HG03060 (cell line): Measurements from ENCODE around the gene EPHA6.

Experiments
- ATAC-seq: cut with Tn5 transposase; IDR thresholded peaks from one replicate; pipeline ENCODE4 v1.9.1; 2021; ENCODE audit warnings: low read depth, moderate number of reproducible peaks; ENCODE audit not compliant: unreplicated experiment

The EPHA6 gene

DNA sequence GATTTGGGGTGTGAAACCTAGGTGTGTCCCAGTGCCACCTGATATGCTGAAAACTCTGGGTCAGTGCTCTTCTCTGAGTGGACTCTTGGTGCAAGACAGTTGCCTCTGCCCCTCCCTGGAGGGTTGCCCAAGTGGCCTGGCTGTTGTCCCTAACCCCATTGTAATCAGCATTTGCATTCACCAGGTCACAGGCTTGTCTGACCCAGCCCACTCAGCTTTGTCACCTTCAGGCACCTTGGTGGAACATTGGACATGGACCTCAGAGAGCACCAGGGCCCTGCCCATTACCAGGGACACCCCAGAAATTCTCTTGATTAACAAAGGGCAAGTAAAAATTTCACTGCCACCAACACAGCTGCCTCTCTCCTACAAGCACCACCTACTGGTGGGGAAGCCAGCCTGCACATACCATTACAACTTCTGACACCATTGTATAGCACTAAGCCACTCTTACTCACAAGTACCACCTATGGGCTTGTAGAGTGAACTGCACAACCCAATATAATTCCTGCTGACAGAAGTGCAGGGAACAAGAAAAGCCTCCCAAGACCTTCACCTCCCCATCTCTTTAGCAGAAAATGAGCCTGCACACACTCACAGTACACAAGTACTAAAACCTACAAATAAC lies 324.6 kb downstream of the EPHA6 start:
- ATAC-seq, result peak; percentile 69

DNA sequence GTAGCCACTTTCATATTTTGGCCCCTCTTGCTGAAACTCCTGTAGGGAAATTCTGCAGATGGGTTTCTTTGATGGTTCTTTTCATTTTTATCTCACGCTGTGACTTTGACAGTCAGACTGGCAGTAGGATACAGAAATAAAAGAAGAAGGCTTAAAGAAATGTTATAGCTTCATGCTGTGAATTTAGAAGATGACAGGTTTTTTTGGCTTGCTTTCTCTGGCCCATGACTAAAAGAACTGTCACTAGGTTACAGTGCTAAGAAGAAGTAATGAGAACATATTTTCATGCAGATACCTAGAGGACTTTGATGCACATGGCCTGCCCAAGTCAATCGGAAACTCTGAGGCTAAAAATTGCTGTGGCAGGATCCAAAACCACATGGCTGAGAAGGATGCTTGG lies 334.5 kb downstream of the EPHA6 start:
- no peak for ATAC-seq

DNA sequence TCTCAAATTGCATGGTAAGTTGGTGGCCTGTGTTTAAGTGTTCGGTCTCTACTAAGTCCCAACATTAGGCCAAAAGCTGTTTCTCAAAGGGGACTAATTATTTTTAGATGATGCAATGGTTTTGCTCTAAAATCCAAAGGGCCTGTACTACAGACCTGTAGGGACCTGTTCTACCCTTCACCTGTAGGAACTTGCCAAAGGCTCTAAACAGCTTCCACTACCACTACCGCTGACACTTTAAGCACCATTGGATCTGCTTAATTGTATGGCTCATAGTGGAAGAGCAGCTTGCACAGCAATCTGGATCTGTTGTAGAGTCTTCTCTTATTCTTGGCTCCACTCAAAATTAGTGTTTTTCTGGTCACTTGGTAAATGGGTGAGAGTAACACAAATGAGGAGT lies 346.8 kb downstream of the EPHA6 start:
- ATAC-seq, result no peak

DNA sequence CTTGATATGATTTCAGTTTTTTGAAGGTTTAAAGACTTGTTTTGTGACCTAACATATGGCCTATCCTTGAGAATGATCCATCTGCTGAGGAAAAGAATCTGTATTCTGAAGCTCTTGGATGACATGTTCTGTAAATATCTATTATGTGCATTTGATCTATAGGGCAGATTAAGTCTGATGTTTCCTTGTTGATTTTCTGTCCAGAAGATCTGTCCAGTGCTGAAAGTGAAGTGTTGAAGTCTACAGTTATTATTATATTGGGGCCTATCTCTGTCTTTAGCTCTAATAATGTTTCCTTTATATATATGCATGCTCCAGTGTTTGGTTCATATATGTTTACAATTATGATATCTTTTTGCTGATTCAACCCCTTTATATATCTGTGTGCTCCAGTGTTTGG lies 362.8 kb downstream of the EPHA6 start:
- no peak for ATAC-seq

DNA sequence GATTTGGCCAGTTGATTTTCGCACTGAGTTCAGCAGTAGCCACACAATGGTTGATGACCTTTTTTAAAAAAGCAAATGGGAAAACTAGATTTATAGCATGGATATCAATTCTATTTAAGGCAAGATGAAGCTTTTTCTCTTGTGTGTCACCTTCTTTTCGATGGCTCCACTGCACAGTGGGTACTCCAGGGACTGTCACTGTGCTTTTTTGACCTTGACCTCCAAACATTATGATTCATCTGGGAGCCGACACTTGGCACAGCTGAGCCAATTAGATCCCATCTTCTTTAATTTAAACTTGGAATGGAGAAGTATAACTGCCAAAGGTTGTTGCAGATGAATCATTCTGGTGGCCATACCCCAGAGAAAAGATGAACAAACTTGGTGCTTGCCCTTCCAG lies 367.3 kb downstream of the EPHA6 start:
- ATAC-seq, result no peak

DNA sequence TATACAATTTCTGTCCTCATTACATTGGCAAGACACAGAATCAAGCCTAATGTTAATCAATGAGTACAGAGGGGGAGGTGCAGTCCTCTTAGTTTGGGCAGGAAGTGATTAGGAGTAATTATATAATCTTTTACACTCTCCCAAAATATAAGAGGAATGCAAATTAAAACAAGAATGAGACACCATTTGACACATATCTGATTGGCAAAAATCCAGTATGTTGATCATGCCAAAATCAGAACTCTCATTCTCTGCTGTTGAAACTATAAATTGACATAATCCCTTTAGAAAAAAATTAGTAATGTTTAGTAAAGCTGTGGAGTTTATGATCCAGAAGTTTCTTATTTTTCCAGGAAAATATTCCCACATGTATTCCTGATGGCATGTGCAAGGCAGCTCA lies 373.4 kb downstream of the EPHA6 start:
- ATAC-seq, result no peak

DNA sequence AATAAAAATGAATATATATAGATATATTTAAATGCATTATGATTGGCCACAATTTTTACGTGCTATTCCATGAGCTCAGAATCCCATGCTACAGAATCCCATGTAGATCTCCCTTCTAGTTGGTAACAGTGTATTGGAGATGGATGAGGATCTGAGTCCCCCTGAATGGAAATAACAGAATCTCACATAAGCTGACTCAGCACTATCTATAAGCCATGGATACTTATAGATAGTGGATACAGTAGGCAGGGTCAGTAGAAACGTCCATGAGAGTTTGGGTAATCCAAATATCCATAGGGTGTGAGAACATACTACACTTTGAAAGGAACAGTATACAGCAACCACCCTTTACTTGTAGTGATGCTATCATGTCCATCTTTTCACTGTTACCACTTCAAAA lies 375.4 kb downstream of the EPHA6 start:
- no peak for ATAC-seq

DNA sequence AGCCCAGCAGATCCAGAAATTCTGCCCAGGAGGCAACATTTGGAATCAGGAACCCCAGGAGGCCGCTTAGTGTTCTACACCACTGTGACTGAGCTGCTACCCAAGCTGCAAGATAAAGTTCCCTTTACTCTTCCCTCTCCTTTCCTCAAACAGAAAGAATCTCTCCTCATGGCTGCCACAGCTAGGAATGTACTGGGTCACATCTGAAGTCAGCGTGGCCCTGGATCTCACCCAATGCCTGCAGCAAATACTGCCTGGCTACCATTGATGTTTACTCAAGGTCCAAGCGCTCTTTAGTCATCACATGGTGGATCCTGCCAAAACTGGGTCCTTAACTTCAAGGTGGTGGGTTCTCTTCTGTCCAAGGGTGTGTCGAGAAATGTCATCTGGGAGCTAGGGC lies 382.7 kb downstream of the EPHA6 start:
- ATAC-seq, result no peak

DNA sequence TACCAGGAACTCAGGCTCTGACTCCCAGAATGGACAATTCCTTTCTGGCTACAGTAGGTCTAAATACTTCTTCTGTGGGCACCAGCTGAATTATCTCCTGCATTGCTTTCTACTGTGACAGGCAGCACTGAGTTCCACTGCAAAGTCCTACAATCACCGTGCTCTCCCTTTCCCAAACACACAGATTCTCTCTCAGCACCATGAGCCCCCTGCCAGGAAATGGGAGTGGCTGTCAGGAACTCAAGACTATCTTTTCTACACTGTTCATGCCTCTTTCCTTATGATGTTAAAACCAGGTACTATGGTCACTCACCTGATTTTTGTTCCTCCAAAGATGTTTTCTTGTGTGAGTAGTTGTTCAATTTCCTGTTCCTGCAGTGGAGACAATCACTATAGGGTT lies 383.4 kb downstream of the EPHA6 start:
- ATAC-seq, result no peak

DNA sequence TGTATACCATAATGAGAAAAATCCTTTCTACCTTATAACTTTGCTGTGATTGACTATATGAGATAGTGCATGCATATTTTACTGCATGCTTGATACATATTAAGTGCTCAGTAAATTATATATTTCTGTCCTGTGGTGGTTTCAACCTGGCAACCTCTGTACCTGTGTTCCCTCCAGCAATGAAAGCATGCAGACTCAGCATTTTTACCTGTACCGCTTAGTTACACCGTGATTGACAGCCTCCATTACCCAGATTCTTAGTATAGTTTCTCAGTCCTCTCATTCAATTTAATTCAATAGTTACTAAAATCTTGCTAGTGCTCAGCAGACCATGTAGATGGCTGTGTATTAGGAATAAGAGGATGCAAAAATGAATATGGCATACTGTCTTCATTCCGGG lies 386.0 kb downstream of the EPHA6 start:
- ATAC-seq, result no peak

DNA sequence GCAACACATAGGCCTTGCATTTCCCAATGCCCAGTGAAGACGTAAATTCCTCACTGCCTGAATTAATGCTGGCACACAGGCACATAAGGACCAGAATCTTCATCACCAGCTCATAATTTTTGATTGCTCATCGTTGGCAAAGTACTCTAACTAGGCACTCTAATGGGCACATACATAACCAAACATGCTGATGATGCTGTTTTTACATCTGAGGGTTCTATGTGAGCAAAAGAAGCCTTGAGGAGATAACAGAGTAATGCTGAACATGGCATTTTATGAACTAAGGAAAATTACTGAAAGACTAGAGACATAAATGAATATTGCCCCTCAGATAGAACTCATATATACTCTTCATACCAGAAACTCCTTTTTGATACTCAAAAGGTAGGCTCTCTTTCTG lies 387.4 kb downstream of the EPHA6 start:
- ATAC-seq, result no peak

DNA sequence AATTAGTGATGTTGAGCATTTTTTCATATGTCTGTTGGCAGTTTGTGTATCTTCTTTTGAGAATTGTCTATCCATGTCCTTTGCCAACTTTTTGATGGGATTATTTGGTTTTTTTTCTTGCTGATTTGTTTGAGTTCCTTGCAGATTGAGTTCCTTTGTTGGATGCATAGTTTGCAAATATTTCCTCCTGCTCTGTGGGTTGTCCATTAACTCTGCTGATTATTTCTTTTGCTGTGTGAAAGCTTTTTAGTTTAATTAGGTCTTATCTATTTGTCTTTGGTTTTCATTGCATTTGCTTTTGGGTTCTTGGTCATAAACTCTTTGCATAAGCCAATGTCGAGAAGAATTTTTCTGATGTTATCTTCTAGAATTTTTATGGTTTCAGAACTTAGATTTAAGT lies 414.6 kb downstream of the EPHA6 start:
- ATAC-seq, result no peak

DNA sequence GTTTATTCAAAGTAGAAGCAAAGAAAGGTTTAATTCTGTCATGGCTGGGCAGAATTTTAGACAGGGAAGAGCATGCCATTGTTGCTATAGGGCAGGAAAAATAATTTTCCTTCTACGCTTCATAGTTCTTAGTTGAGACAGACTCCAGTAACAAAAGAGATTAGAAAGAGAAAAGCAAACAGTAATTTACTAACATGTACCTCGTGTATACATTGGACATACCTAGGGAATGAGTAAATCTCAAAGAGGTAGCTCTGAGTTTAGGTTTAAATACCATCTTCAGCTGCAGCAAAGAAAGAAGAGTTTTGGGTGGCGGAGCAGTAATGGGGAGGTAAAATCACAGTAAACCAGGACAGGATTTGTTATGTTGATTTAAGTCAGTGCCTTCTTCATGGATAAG lies 416.1 kb downstream of the EPHA6 start:
- ATAC-seq, result no peak

DNA sequence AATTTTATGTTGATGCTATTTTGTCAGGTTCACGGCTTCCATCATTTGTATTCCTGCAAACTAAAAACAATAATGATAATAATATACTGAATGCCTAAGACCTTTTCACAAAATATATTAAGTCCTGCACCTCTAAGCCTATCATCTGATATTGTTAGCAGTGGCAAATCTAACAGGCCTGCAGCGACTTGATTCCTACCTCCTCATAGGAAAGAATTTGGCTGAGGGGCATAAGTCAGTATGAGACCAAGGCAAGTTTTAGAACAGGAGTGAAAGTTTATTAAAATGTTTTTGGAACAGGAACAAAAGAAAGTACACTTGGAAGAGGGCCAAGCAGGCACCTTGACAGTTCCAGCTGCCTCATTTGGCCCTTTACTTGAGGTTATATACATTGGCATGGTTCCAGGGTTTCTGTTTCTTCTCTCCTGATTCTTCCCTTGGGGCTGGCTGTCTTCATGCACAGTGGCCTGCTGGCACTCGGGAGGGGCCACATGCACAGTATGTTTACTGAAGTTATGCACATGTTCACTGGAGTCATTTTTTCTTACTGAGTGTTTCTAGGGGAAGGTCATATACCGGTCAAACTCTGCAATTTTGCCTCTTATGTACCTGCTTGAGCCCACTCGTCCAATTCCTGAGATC lies 418.1 kb downstream of the EPHA6 start:
- ATAC-seq, result no peak

DNA sequence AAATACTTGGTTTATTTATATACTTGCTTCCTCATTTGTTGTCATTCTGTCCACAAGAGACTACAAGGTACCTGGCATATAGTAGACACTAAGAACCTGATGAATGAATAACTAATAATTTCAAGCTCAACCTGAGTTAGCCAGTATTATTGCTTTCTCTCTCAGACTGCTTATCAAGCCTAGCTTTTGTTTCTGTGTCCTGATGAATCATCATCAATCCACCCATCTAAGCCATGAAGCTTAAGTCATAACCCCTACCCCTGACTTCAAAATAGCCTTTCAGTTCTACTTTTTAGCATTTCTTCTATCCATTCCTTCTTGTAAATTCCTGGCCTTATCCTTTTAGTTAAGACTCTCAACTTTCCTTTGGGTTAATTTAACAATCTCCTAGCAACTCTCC lies 420.8 kb downstream of the EPHA6 start:
- ATAC-seq, result no peak

DNA sequence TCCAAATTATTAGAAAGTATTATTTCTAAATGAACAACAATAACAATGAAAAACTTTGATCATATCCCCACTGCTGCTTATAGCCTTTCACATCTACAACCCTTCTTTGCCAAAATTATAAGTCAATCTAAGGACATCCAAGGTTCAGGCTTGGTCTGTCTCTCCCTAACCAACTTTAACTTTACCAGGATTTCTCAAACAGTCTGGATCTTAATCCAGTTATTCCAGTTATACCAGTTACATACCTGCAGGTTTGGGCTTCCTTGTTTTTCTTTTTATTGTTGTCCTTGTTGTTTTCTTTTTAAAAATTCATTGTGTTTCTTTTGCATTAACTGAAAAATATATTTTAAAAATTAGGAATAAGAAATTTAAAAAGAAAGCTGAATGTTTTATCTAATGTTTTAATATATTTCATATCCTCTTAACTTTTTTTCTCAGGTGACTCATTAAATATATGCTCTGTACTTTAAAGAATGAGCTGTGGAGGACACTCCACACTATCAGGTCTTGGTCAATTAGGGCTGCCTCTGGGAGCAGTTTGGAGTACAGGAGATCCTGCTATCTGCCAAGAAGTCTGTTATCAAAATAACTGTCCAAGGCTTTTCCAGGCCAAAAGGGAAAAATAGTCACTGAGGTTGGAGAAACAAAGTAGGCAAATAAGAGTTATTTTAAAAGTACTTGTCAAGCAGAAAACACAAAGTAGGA lies 421.4 kb downstream of the EPHA6 start:
- no peak for ATAC-seq

DNA sequence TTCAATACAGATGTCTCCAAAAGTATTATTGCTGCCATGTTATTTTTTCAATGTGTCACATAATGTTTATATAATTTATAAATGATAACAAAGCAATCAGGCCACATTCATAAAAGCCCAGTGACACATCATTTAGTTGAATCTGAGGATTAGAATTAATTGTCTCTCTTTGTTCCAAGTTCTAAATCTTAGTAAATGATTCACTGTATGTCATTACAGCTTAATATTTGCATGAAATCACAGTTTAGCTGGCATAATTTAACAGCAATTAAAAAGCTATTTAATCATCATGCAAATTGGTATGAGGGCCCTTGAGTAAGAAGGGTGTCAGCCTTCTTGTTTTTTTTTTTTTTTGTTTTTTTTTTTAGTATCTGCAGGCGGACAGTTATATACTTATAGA lies 427.0 kb downstream of the EPHA6 start:
- ATAC-seq, result no peak

DNA sequence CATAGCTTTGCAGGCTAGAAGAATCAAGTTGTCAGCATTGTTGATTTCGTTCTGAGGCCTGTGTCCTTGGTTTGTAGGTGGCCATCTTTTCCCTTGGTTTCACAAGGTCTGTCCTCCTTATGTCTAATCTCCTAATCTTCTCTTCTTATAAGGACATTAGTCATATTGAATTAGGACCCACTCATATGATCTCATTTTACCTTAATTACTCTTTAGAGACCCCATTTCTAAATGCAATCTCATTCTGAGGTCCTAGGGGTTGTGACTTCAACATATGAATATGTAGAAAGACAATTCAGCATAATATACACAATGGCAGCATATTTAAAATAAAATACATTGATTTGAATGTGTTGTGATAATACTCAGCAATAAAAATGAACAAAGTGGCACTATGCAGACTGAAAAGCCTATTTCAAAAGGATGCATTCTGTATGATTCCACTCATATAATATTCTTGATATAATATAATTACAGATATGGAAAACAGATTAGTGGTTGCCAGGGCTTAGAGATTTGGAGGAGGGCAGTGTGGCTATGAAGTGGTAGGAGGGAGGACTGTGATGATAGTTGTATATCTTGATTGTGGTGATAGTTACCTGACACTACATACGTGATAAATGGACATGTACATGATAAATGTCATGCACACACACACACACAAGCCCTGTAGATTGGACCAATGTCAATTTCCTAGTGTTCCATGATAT lies 431.0 kb downstream of the EPHA6 start:
- no peak for ATAC-seq

DNA sequence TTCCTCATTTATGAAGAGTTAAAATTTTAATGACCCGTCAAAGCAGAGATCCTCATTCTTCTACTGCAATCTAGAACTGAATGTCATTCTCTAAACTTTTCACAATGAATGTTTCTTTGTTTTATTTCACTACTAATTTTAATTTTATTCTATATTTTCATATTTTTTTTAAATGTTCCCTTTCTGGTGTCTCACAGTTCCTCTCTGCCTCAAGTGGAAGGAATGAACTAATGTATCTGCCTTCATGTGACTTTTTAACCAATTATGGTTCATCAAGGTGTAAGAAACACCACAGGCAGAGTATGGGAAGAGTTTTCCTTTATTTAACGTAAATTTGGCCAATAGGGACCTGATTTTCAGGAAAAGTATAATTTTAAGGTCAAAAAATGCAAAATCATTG lies 441.7 kb downstream of the EPHA6 start:
- ATAC-seq, result no peak

DNA sequence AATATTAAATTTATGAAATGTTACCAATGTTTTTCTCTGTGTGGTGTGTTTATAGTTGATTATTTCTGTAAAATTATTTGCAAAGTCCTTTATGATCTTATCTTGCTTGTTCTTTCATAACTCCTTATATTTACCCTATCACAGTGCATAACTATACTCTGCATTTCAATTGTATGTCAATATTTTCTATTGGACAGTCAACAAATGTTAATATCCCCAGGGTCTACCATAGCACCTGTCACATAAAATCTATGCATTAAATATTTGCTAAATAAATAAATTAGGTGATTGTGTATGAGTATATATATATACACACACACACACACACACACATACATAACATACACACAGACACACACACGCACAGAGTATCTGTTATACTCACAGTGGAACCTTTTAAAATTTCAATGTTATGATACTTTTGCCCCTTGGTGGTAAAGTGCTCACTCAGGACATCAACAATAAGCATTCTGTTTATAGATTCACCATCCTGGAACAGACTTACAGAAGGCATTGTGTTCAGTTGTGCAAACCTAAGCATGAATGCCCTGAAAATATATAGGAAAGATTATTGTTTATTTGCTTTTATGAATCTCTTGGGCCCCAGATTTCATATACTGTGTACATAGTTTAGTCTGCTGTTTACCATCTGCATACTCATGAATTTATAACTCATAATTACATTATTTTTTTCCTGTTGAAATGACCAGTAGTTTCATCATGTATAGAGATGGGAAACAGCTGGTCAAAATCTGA lies 443.7 kb downstream of the EPHA6 start:
- ATAC-seq, result no peak

DNA sequence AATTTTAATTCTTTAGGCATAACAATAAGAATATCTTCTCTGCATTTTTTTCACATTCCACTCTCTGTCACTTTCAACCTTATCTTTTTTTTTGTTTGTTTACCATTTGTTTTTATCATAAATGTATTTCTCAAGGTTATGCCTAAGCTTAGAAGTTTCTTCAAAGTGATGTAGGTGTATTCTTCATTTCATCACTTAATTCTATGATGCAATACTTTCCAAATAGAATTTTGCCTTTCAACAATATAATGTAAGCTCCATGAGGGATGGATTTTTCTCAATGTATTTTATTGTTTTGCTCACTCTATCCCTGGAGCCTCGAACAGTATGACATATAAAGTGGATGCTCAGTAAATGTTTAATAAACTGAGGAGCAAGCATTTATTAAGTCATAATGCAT lies 444.9 kb downstream of the EPHA6 start:
- ATAC-seq, result no peak
